ENCODE measurements around the gene GSX2.
A peak's percentile ranks its signal among the peaks of the same experiment; 100 is the strongest.

The GSX2 gene

GRCh38 chr4:54077812-54078211, 22.2 kb upstream of the GSX2 start:
- DNase-seq (ENCODE audit: low spot score), result no peak

- DNase-seq (ENCODE audit: low spot score), result peak; percentile 91
Observed at GRCh38 chr4:54082168-54082567, 17.8 kb upstream of the GSX2 start.

- peak; percentile 35 for DNase-seq (ENCODE audit: low spot score)
Observed at GRCh38 chr4:54085284-54085683, 14.7 kb upstream of the GSX2 start.

GRCh38 chr4:54089875-54090274, 10.1 kb upstream of the GSX2 start:
- DNase-seq (ENCODE audit: low spot score), result no peak

GRCh38 chr4:54090404-54090803, 9.6 kb upstream of the GSX2 start:
- no peak for DNase-seq (ENCODE audit: low spot score)

DNA sequence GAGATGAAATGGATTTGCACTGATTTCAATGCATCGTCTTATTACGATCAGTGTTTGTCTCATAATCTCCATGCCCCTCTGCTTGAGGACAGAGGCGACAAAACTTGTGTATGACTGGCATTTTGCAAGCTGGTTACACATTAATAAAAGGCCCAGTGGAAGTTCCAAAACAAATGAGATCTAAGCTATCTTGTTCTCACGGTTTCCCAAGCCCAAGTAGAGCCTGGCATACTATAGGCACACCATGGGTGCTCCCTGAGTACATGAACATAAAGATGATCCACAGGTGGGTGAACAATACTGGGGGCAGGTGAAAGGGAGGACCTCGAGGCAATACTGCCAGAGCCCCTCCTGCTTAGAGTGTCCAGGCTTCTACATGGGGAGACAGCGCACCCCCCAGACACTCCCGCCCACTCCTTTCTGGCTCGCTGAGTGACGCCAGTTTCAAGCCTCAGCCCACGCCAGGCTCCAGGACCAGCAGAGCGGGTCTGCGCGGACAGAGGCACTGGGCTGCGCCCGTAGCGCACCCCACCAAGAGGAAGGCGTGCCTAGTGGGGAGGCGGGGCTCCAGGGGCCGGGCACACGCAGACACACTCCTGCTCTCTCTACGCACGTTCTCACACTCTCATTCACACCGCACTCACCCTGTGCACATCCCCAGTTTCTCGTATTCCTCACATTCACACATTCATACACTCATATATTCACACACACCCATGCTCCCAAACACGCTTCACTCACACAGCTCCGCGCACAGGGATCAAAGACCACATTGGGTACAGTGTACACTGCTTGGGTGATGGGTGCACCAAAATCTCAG, 8.9 kb upstream of the GSX2 start:
- no peak for DNase-seq (ENCODE audit: low spot score)

GRCh38 chr4:54091637-54092404, 8.1 kb upstream of the GSX2 start:
- peak; percentile 80 for DNase-seq (ENCODE audit: low spot score)

DNA sequence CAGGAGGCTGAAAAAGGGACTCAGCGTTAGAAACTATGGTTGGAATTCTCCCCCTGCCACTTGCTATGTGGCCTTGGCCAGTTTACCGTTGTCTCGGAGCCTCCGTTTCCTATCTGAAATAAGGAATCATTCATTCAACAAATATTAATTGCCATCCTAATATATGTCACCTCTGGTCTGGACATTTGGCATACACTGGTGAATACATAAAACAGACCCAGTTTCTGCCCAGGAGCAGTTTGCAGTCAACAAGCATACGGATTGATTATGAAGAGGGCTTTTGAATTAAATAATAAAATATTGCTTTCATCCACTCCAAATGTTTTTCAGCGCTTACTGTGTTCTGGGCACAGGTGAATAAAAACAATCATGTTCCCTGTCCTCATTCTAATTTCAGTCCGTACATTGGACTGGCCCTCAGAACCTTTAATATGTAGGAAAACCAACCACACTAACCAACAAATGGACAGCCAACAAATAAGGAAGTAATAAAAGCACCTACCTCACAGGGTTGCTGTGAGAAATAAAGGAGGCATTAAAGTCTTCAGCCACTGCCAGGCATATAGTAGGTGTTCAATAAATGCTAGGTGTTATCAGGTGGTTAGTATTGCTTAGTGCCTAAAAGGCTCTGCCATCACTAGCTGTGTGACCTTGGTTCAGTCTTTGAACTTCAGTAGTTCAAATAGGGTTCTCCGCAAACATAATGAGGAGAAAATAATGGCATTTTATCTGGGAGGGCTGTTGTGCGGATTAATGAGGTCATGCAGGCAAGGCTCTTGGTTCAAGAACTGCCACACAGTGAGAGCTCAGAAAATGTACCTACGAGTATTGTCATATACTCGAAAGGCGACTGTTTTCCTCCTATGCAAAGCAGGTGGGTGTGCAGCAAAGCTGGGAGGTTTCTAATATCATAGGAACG, 7.3 kb upstream of the GSX2 start:
- no peak for DNase-seq (ENCODE audit: low spot score)

DNA sequence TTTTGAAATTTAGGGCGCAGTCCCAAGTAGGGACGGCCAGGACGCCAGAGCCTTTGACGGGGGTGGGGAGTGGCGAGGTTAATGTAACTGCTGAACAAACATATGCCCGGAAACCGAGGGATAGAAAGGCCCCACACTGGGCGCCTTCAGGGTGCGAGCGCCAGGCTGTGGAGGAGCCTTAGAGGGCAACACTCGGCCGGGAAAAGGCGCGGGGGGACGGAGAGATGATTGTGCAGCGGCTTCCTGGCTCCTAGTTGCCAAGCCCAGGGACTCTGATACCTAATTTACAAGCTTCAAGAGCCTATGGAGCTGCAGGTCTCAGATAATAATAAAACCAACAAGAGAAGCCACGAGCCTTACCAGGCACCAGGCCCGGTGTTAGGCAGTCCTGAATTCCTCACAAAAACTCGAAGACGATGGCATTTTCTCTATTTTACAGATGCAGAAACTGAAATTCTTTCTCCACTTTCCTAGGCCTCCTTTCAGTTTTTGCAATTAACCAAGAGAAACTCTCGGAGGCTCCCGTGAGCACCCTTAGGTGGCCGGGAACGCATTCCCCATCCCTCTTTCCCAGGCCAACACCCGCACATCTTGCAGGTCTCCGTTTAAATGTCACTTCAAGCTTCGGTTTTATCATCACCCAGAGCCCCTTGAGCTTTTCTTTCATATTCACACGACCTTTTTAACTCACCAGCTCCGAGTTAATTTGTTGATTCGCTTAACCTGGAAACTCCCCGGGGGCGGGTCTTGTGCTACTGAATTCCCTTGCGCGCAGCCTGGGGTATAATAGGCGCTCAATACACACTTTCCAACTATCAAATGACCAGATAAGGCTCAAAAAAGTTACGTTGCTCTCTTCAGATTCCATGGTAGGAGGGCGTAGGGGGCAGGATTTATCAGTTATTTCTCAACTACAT, 6.4 kb upstream of the GSX2 start:
- DNase-seq (ENCODE audit: low spot score), result no peak

- no peak for DNase-seq (ENCODE audit: low spot score)
Observed at GRCh38 chr4:54094451-54094850, 5.5 kb upstream of the GSX2 start.

- no peak for DNase-seq (ENCODE audit: low spot score)
Observed at GRCh38 chr4:54095110-54095825, 4.7 kb upstream of the GSX2 start.

DNA sequence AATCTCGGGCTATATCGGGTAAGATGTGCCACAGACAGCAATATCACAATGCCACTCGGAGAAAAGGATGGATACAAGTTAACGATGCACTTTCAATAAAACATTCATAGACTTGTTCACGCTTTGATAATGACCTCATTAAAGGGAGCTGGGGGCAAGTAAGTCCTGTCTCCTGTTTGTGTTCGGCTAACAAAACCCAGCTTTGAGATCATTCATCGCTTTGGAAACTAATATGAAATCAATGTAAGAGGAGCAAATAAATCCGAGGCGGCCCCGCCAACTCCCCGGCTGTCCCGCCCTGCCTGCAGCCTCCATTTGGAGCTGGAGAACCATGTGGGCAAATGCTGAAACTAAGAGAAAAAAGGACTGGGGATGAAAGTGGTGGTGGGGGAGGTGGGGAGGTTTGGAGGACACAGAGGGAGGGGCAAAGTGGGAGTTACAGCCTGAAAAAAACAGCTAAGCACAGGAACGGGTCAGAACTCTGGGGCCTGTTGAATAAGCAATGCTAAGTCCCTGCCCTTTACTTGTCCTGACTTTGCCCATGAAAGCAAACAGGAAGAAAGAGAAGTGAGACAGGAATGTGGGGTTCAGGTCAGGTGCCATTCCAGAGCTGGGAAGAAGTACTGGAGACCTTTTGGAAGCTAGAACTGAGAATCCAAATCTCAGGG, 3.5 kb upstream of the GSX2 start:
- DNase-seq (ENCODE audit: low spot score), result no peak

DNA sequence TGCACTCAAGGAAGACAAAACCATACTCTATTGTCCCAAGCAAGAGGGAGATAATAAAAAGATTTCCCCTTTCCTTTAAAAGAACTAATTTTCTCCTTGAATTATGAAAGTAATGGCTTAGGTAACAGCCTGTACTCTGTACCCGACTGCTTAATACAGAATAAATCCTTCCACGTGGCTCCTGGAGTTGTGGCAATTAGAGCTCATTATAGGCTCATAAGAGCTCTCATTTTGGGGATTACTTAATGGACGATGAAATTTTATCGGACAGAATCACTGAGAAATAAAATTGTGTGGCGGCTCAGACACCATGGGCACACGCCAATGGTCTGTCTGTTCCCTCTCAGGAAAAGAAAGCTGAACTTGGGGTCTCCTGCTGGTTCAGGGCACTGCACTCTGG, 2.8 kb upstream of the GSX2 start:
- DNase-seq (ENCODE audit: low spot score), result no peak

DNA sequence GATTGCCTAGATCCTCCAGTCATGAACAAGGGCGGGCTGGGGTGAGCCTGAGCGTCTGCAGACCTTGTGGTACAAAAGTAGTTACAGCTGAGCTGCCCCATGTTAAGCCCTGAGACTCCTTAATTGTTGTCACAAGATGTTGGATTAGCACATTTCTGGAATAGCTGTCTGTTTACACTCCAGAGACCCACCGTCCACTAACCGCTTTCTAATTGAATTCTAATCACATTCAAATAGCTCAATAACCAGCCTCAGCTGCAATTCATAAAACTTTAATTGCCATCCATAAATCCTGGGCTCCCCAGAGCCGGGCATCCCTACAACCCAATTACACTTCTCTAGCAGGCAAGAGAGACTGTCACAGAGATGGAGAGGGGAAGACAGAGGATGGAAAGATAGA, 1.6 kb upstream of the GSX2 start:
- no peak for DNase-seq (ENCODE audit: low spot score)

DNA sequence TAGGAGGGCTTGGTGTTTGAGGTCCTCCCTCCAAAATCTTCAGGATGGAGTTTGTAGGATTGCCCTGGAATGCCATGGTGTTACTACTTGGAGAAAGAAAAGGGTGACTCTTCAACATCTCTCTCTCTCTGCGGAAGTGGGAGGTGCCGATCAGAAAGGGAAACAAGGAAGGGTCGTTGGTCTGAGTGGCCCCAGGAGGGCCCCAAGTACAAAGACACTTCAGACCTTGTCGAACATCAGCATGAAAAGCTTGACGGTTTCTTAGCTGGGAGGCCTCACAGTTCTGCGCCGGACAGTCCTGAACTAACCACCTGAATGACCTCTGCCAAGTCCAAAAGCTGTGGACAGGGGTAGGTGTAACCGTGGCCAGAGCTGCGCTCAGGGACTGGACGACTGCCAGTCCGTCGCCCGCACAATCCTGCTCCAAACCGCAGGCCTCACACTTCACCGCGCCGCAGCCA, 646 bp upstream of the GSX2 start:
- no peak for DNase-seq (ENCODE audit: low spot score)

DNA sequence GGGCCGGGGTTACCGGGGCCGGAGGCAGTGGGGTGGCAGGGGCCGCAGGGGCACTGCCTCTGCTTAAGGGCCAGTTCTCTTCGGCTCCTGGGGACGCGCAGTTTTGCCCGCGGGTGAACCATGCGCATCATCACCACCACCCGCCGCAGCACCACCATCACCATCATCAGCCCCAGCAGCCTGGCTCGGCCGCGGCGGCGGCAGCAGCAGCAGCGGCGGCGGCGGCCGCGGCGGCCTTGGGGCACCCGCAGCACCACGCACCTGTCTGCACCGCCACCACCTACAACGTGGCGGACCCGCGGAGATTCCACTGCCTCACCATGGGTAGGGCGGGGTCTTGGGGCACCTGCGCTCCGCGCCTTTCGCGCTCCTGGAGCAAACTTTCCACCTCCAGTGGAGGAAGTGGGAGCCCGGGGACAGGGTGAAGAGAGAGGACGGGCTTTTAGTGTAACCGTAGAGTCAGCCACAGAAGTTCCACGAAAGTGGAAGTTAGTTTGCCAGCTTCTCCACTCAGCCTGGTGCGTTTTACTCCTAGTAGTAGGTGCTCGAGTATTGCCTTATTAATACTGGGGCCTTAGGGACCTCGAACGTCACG, 729 bp downstream of the GSX2 start:
- no peak for DNase-seq (ENCODE audit: low spot score)

DNA sequence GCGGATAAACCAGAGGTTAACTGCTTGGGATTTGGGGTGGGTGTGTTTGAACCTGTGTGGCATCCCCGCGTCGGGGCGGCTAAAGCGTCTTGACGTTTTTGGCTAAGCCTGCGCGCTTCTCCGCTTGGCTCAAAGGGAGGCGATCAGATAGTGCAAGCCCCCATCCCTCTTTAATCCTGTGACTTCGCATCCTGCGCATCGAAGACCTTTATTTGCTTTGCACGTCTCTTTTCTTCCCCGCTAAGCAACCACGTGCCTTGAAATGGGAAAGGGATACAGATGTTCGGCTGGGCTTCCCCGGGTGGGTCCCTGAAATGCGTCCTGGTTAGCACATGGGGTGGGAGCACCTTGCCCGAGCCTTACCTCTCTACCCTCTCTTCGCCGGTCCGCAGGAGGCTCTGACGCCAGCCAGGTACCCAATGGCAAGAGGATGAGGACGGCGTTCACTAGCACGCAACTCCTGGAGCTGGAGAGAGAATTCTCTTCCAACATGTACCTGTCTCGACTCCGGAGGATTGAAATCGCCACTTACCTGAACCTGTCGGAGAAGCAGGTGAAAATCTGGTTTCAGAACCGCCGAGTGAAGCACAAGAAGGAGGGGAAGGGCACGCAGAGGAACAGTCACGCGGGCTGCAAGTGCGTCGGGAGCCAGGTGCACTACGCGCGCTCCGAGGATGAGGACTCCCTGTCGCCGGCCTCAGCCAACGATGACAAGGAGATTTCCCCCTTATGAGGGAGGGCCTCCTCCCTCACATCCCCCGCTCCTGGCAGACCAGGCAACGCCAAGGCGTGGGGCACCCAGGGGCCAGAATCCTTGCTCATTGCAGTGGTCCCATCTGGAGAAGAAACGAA, 1.5 kb downstream of the GSX2 start:
- DNase-seq (ENCODE audit: low spot score), result no peak

DNA sequence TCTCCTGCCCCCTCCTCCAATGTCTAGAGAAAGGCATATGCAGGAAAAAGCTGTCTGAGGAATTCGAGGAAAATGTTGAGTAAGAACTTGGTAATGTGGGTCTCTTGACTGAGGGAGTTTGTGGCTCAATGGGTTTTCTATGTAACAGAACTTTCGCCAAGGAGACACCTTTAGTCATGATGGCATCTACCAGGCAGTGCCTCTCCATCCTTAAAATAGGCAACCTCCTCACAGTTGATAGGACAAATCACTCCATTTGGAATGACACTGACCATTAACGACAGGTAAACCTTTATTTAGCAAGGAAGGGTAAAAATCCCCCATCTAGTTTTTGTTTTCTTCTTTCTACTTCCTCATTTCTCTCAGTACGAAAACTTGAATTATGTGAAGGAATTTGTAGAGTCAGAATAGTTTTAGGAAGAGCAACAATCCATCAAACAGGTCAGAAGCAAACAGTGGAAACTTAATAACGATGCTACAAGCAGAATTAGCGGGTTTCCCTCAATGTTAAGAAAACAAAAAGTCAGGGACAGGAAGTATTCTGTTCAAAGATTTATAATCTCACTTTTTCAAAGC, 2.7 kb downstream of the GSX2 start:
- no peak for DNase-seq (ENCODE audit: low spot score)
